HEK293 (cell line): ENCODE data around the gene XIRP2.

ENCODE experiments used
- CTCF ChIP-seq: fragments of 450-650 bp; formaldehyde crosslinking; IDR thresholded peaks from 2 replicates; pipeline ENCODE4 v1.5.1; 2016; ENCODE audit warnings: missing biosample characterization, missing genetic modification characterization
- MYNN ChIP-seq: fragments of 450-650 bp; formaldehyde crosslinking; IDR thresholded peaks from 2 replicates; pipeline ENCODE4 v1.5.1; 2016; ENCODE audit warnings: missing biosample characterization, missing genetic modification characterization, borderline replicate concordance
- ZNF114 ChIP-seq: fragments of 450-650 bp; formaldehyde crosslinking; IDR thresholded peaks from 2 replicates; pipeline ENCODE4 v1.5.0; 2017; ENCODE audit warnings: missing biosample characterization, missing genetic modification characterization
- ZNF274 ChIP-seq, 2 experiments: fragments of 200-500 bp in 1 of 2; fragments of 450-650 bp in 1 of 2; sonication (Bioruptor generic) in 1 of 2; formaldehyde crosslinking in 1 of 2; IDR thresholded peaks; 2 replicates each; pipeline versions ENCODE4 v1.5.1 to v1.6.1; 2014 to 2016; ENCODE audit warnings: borderline replicate concordance in 1 of 2, inconsistent platforms in 1 of 2, low read length in 1 of 2, missing biosample characterization in 1 of 2, missing genetic modification characterization in 1 of 2
- ZNF324 ChIP-seq: fragments of 450-650 bp; formaldehyde crosslinking; IDR thresholded peaks from 2 replicates; pipeline ENCODE4 v1.5.1; 2016; ENCODE audit warnings: missing biosample characterization, missing genetic modification characterization
- ZNF549 ChIP-seq: fragments of 450-650 bp; IDR thresholded peaks from 2 replicates; pipeline ENCODE4 v1.5.1; 2018; ENCODE audit warnings: missing biosample characterization, missing genetic modification characterization, mild to moderate bottlenecking, inconsistent platforms, moderate library complexity

GRCh38 chr2:167289651-167290410 lies 401.6 kb downstream of the XIRP2 start:
- TF ChIP-seq CTCF (tag by site-specific recombination) (no peak), ZNF324 (tag by site-specific recombination) (no peak), ZNF274 (IDR thresholded peaks at IDR 0.05; ENCODE audit: low read length) (no peak), ZNF274 (tag by site-specific recombination; IDR thresholded peaks at IDR 0.05; ENCODE audit: borderline replicate concordance) (no peak), ZNF549 (tag by site-specific recombination) (no peak), ZNF114 (tag by site-specific recombination) (no peak), MYNN (tag by site-specific recombination) (no peak)
